UCSD-AML1 (cell line): Measurements from ENCODE around the gene AGPAT3.
A peak's percentile ranks its signal among the peaks of the same experiment; 100 is the strongest.

Experiments
- DNase-seq: peaks from one replicate; lab custom pipeline; 2025; ENCODE audit not compliant: unreplicated experiment; lab: John Stamatoyannopoulos, UW

AGPAT3 gene

GRCh38 chr21:43861706-43862105 lies 3.3 kb upstream of the AGPAT3 start:
- DNase-seq, result no peak

DNA sequence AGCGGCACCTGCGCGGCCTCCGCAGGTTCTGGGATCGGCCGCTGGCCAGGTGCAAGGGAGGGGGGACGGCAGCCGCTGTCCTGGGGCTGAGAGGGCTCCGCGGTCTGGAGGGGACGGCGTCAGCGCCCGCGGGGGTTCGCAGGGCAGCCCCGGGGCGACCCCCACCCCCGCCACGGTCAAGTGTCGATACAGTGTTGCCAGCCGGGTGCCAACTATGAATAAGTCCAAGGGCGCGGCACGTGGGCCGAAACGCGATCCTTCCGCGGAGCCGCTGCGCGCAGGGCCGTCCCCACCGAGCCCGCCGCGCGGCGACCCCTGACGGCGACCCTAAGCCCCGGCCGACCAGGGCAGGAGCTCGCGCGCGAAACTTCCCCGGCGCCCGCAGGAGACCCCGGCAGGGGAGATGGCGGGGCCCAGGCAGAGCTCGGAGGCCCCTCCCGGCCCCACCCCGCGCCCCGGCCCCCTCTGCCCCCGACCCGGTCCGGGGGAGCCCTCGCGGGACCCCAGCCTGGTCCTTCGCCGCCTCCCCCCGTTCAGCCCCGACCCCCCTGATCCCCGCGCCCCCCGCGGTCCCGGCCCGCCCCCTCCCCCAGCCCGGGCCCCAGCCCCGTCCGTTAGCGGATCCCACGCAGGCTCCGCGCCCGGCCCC lies 586 bp upstream of the AGPAT3 start:
- peak; percentile 41 for DNase-seq

DNA sequence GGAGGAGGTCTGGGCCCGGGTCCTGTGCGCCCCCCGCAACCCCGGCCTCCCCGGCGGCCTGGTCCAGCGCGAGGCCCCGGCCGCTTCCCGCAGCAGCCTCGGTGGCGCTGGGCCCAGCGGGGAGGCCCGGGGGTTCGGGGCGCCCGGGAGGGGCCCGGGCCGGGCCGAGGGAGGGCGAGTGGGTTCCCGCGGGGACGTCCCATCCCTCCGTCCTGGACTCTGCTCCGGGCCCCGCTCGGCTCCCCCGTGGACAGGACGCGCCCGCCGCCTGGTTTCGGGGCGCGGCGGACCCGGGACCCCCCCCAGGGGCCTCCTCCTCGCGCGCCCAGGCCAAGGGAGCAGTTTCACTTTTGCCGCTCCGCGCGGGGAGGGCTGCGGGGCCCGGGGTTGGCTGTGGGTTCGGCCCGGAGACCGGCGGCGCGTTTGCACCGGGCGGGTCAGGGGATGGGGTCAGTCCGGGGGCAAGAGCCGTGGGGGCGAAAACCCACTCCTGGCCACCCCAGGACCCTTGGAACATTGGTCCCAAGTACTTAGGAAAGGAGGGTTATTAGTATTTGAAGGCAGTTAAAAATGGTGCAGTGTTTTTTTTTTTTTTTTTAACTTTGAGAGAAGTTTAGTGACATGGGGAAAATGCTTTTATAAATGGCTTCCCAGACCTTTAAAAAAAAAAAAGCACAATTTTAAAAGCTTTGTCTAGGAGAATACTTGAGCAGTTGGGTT lies 677 bp downstream of the AGPAT3 start:
- peak; percentile 34 for DNase-seq

DNA sequence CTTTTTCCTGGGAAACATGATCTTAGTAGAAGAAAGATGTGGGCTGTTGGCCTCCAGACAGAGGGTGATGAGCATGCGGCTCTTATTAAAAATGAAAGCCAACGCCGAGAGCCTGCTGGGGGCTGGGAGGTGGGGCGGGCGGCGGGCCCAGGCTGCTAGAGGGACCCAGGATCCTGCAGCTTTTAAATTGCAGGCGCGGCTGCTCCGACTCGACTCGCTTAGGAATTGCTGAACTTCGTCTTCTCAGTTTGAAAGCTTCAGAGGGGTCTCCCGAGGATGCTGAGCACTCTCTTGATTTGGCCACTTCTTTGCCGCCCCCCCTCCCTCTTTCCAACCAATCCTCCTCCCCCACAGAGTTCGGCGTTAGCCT lies 1.2 kb downstream of the AGPAT3 start:
- DNase-seq, result no peak

DNA sequence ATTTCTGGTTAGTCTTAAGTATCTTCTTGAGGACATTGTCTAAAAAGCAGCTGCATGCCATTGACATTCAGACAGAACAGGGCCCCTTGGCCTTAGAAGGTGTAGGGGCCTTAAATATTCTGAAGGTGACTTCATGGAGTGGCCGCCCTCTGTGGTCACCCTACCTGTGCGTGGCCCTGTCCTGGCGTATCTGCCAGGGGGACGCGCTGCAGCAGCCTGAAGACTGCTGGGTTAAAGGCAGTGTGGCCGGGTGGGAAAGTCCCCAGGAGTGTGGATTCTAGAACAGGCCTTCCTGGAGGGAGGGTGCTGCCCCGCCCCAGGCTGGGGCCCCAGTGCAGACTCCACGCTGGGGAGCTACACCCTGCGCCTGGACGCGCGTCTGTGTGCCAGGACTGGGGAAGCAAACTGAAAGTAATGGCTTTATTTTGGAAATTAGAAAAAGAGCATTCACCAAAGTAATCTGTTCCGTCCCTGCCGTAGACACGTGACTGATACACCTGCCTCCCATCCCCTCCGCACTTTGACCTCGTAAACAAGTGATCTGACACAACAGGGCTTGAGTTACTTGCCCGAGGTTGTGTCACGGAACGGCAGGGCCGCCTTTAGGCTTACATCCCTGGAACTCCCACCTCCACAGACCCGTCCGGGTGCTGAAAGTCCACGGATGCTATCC lies 1.8 kb downstream of the AGPAT3 start:
- DNase-seq, result no peak

GRCh38 chr21:43867332-43867703 lies 2.3 kb downstream of the AGPAT3 start:
- DNase-seq, result no peak

- DNase-seq, result no peak
These were observed 2.9 kb downstream of the AGPAT3 start for GRCh38 chr21:43867948-43868347.

GRCh38 chr21:43868461-43868860 lies 3.4 kb downstream of the AGPAT3 start:
- DNase-seq, result no peak

GRCh38 chr21:43869486-43870325 lies 4.7 kb downstream of the AGPAT3 start:
- no peak for DNase-seq

- DNase-seq, result no peak
These were observed 6.5 kb downstream of the AGPAT3 start for GRCh38 chr21:43871487-43871886.

DNA sequence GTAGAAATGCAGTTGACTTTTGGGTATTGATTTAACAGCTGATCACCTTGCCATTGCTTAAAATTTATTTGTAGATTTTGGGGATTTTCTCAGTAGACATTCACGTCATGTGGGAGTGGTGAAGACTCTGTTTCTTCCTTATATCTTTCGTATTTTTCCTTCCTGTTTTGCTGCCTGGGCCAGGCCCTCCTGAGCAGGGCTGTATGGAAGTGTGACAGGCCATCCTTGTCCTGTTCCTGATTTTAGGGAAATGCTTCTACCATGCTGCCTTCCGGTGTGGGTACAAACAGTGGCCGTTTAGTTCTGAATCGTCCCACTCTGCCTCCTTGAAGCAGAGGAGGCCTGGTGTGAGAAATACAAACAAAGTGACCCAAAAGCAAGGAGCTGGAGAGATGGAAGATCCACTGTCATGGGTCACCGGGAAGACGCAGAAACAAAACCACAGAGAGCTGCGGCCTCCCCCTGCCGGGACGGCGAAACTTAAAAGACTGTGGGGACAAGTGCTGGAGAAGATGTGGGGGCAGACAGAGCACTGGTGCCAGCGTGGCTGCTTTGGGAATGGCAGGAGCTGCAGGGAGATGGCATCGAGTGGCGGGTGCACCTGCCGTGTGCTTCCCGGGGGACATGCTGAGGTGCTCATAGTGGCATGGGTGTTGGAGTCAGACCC lies 7.6 kb downstream of the AGPAT3 start:
- peak; percentile 55 for DNase-seq

- no peak for DNase-seq
These were observed 8.7 kb downstream of the AGPAT3 start for GRCh38 chr21:43873673-43874072.

GRCh38 chr21:43874085-43874805 lies 9.2 kb downstream of the AGPAT3 start:
- no peak for DNase-seq

DNA sequence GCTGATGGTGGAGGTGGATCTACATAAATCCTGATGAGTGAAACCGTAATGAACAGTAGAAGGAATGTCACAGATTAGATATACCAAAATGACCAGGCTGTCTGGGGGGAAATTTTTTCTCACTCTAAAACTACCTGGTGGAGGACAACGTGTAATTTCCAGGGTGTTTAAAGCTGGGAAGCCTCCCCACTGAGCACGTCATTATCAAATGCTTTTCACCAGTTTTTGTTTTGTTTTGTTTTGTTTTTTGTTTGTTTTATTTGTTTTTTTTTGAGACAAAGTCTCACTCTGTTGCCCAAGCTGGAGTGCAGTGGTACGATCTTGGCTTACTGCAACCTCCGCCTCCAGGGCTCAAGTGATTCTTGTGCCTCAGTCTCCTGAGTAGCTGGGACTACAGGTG lies 11.6 kb downstream of the AGPAT3 start:
- no peak for DNase-seq

- no peak for DNase-seq
These were observed 13.0 kb downstream of the AGPAT3 start for GRCh38 chr21:43877936-43878575.

DNA sequence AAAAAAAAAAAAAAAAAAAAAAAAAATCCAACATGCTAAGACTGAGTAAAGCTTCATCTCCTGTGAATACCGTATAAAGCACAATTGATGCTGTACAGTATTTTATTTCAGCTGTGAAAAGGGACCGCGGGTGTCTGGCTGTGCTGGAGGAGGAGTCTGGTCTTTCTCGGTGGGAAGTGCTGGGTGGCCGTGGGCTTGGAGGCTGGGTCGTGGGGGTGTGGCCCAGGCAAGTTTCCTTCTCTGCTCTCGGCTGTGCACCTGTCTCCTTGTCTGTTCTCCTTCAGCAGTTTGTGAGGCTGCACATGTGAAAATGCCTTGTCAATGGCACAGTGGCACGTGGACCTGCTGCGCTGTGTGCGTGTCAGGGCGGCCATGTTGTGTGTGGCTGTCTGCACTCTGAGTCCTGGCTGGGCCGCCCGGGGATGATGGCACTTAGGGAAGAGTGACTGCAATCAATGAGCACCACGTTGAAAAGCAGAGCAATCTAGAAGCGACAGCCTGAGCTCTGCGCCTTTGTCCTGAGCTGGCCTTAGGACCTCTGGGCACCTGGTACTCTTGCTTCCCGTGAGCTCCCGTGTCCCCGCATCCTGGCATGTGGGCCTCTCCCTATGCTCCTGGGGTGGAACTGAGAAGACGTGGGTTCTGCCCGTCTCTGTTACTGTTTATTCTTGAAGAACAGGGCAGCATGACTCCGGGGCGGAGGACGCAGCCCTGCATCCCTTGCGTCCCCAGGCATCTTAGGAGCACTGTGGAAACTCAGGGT lies 14.5 kb downstream of the AGPAT3 start:
- no peak for DNase-seq

GRCh38 chr21:43880111-43880985 lies 15.3 kb downstream of the AGPAT3 start:
- no peak for DNase-seq

DNA sequence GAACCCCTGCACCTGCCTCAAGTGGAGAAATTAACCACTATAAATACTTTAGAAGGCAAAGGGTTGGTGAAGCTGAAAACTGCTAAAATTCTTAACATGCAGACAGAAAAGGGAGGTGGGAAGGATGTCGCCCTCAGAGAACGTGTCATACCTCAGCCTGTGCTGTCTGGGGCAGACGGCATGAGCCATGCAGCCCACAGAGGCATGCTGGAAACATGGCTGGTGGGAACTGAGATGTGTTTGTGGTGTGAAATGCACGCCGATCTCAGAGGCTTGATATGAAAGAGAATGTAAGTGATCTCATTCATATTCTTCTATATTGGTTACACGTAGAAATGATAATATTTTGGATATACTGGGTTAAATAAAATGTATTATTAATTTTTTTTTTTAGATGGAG lies 16.3 kb downstream of the AGPAT3 start:
- no peak for DNase-seq
